Lower leg skin (tissue), 4 donors: ENCODE data around the gene CLASP2. TPM values are rescaled to one million over a fixed set of nuclear protein-coding genes. Genes with fewer than 3 reads are reported as not detected.

ENCODE experiments used
- DNase-seq, 2 donors: peaks; one replicate each; pipeline ENCODE4 v3.0.0-alpha.2; 2019; ENCODE audit warnings: low spot score in 2 of 2
- H3K4me3 ChIP-seq: fragments of 200-600 bp; sonication (generic); 2 replicates; pipeline ENCODE4 v1.5.1; 2017; ENCODE audit warnings: mild to moderate bottlenecking, low read depth; ENCODE audit not compliant: poor library complexity, severe bottlenecking
- CTCF ChIP-seq, 3 donors: fragments of 450-650 bp; IDR thresholded peaks; one replicate each; pipeline ENCODE4 v1.5.1; 2016; ENCODE audit warnings: antibody characterized with exemption in 3 of 3, mild to moderate bottlenecking in 3 of 3, moderate library complexity in 2 of 3
- POLR2A ChIP-seq, 2 donors: fragments of 450-650 bp; IDR thresholded peaks; one replicate each; pipeline ENCODE4 v1.6.1; 2016 to 2017; ENCODE audit warnings: antibody characterized with exemption in 2 of 2, mild to moderate bottlenecking in 1 of 2, moderate library complexity in 1 of 2
- WGBS, 2 donors: methylation state at CpG; one replicate each; pipeline ENCODE4 v1.1.5; 2018; 5-methylcytosine and 5-hydroxymethylcytosine counted together
- intact Hi-C: fragments of 100-400 bp; cut with DNase I; formaldehyde crosslinking; loops from one replicate; pipeline ENCODE4 v1.15.0; 2023; ENCODE audit warnings: low total_unique reads
- total RNA-seq, 4 donors: library from RNA; depleted of rRNA; stranded (reverse); fragments of >200 nt; gene quantifications; one replicate each; pipeline ENCODE4 v1.1.0, GENCODE V29; 2016

Gene CLASP2
- total RNA-seq, 4 donors from 2014 or later: 27.2 to 76.8 (median 49.8) TPM

- H3K4me3 ChIP-seq: no peak overlapping the region
- no peak for DNase-seq
- WGBS, 2 donors: 64 to 72% methylated on average over 3 of the region's 3 CpGs
- intact Hi-C loops: no loop called here
- TF ChIP-seq CTCF (IDR thresholded peaks at IDR 0.05): no peak
- no peak for TF ChIP-seq POLR2A (IDR thresholded peaks at IDR 0.05)
Observed at GRCh38 chr3:33586402-33586801, 131.7 kb downstream of the CLASP2 start.

GRCh38 chr3:33582234-33582633 lies 135.8 kb downstream of the CLASP2 start:
- DNase-seq: no peak
- intact Hi-C loops: no loop called here
- WGBS, 2 donors: 84 to 89% methylated on average over 3 of the region's 3 CpGs
- no peak overlapping the region for H3K4me3 ChIP-seq
- TF ChIP-seq POLR2A (IDR thresholded peaks at IDR 0.05) (no peak), CTCF (IDR thresholded peaks at IDR 0.05) (no peak)

- 87 to 89% methylated on average over 10 of the region's 10 CpGs for WGBS, 2 donors
- no peak overlapping the region for H3K4me3 ChIP-seq
- TF ChIP-seq CTCF (IDR thresholded peaks at IDR 0.05): no peak
- no peak for TF ChIP-seq POLR2A (IDR thresholded peaks at IDR 0.05)
- intact Hi-C loops: no loop called here
- DNase-seq: no peak
Observed at GRCh38 chr3:33581666-33582065, 136.4 kb downstream of the CLASP2 start.

GRCh38 chr3:33579840-33580239 lies 138.2 kb downstream of the CLASP2 start:
- TF ChIP-seq CTCF (IDR thresholded peaks at IDR 0.05): no peak
- no peak for TF ChIP-seq POLR2A (IDR thresholded peaks at IDR 0.05)
- no peak overlapping the region for H3K4me3 ChIP-seq
- intact Hi-C loops: no loop called here
- WGBS, 2 donors: 93 to 98% methylated on average over 2 of the region's 2 CpGs
- DNase-seq: no peak

- no peak for DNase-seq
- 89 to 94% methylated on average over 1 of the region's 1 CpG for WGBS, 2 donors
- no peak overlapping the region for H3K4me3 ChIP-seq
- TF ChIP-seq CTCF (IDR thresholded peaks at IDR 0.05): no peak
- no peak for TF ChIP-seq POLR2A (IDR thresholded peaks at IDR 0.05)
- intact Hi-C loops: no loop called here
Observed at GRCh38 chr3:33579178-33579510, 138.9 kb downstream of the CLASP2 start.

- 60 to 66% methylated on average over 2 of the region's 2 CpGs for WGBS, 2 donors
- intact Hi-C loops: no loop called here
- no peak overlapping the region for H3K4me3 ChIP-seq
- TF ChIP-seq CTCF (IDR thresholded peaks at IDR 0.05) (no peak), POLR2A (IDR thresholded peaks at IDR 0.05) (no peak)
- DNase-seq: no peak
Observed at GRCh38 chr3:33578325-33579177, 139.5 kb downstream of the CLASP2 start.
